ENCODE results near the gene NTPCR.
A peak's percentile ranks its signal among the peaks of the same experiment; 100 is the strongest.

- TF ChIP-seq CTCF (IDR thresholded peaks at IDR 0.05) (peak; percentile 7 to 18 (median 15)), POLR2A (IDR thresholded peaks at IDR 0.05) (peak; percentile 40)
These were observed at the start of gene NTPCR for GRCh38 chr1:232950197-232951176.
